DMS 273 treated with DMSO at 0.1 percent for 48 hours (cell line): ENCODE results near the gene ARMC9.
A peak's percentile ranks its signal among the peaks of the same experiment; 100 is the strongest.
"Not testable (repeated sequence)": the region's sequence is repeated elsewhere in the genome, so short reads cannot be mapped to it uniquely, and the experiment has no call there.

Experiments used
- DNase-seq: peaks from one replicate; lab custom pipeline; 2025; lab: John Stamatoyannopoulos, UW

ARMC9 gene

GRCh38 chr2:231287696-231288095 lies 89.3 kb downstream of the ARMC9 start:
- DNase-seq, result no peak

GRCh38 chr2:231288590-231288989 lies 90.2 kb downstream of the ARMC9 start:
- no peak for DNase-seq

DNA sequence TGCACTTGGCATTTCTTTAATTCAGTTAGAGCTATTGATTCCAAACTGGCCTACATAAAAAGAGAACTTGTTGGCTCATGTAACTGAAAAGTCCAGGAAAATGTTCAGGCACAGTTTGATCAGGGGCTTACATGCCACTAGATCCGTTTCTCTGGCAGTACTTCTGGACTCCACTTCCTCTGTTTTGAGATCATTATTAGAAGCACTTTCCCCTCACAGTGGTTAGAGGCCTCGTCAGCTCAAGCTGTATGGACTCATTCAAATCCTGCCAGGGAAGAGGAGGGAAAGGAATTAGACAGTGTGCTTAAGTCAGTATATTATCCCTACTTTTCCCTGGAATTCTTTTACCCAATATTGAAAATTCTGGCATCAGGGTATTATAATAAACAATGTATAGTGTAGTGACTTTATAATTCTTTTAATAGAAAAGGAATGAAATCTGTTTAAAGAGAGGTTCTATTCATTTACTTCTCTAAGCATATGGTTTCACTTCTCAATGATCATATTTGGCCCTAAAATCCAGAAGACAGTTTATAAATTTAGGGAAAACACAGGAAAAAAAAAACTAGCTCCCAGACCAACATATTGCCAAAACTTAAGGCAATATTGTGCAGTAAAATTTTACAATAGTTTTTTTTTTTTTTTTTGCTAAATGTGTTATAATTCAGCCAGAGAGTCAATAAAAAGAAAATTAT lies 92.0 kb downstream of the ARMC9 start:
- no peak for DNase-seq

DNA sequence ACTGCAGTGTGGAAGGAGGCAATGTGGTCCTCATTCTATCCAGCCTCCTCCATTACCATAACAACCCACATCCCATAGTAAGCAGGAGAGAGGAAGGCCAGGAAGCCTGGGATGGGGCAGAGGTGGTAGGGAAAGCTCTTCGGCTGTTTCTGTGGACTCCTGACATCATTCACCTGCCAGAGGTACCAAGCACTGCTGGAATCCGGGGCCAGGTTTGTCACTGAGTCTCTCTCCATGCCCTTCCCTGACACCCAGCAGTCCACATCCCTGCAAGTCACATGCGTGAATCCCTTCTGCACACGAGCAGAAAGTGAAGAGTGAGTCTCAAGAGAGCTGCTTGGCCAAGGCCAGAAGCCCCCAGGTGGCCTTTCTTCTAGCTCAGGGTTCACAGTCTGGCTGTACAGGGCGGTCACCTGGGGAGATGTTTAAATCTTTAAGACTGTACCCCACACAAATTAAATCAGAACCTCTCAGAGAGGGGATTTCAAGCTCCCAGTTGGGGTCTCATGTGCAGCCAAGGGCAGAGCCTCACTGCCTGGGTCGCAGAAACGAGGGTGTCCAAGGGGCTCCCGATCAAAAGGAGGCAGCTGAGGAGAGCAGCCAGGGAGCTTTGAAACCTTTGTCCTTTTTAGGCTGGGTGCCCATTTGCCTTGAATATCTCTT lies 94.2 kb downstream of the ARMC9 start:
- no peak for DNase-seq

GRCh38 chr2:231293163-231293562 lies 94.7 kb downstream of the ARMC9 start:
- DNase-seq, result no peak

DNA sequence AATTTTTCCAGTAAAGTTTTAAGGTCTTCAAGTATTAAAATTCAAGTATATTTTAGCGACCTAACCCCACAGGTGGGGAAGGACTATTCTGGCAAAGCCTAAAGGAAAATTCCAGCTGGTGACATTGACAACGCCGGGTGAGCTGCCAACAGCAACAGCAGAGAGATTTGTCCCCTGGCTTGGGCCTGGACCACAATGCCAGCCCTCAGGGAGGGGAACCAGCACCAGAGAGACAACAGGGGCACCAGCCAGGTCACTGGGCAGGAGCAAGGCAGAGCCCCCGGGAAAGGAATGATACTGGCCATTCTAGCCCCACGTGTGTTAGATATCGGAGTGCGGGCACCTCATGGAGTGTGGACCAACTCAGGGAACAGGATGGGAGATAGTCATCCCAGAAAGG lies 95.7 kb downstream of the ARMC9 start:
- no peak for DNase-seq

DNA sequence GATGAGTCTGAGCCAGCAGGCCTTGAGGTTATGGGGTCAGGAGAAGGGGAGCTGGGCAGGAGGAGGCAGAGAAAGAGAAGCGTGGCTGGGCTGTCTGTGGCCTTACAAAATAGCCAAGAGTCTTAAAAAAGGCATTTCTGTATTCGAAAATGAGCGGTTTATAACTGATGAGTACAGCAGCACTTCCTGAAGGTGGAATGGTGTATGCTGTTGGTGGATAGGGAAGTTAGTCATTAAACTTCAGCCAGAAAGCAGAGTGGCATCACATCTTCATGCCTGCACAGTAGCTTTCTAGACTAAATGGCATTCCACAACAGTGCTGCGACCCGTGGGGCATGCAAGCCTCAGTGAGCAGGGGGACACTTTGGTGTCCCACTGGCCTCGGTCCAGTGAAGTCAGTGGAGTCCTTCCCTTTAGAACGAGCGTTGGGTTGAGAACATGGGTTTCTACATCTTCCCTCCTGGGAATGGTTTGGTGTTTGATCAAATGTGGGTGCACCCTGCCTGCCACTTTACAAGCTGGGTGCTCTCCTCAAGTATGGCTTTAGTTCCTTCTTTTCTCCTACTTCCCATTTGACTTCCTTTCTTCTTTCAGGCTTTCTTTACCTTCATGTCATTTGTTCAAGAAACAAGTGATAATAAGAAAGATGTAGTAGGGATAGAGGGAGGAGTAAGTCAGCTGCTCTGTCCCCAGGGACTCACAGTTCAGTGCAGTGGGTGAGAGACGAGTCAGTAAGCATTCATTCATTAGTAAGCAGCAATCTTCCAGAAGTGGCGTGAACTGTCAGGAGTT lies 96.3 kb downstream of the ARMC9 start:
- DNase-seq, result no peak

DNA sequence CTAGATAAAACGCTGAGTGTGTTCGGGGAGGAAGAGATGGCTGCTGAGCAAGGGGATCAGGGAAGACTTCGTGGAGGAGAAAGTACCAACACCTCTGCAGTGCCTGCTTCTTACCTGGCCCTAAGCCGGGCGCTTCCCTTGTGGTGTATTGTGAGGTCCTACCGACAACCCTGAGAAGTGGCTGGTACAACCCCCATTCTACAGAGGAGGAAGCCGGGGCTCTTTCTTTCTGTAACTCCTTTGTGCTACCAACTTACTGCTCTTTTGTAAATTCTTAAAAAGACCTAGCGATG lies 96.9 kb downstream of the ARMC9 start:
- no peak for DNase-seq

GRCh38 chr2:231296401-231296974 lies 98.1 kb downstream of the ARMC9 start:
- no peak for DNase-seq

GRCh38 chr2:231297108-231297908 lies 98.9 kb downstream of the ARMC9 start:
- peak; percentile 1 for DNase-seq

- no peak for DNase-seq
Measured at GRCh38 chr2:231298091-231298490, 99.7 kb downstream of the ARMC9 start.

DNA sequence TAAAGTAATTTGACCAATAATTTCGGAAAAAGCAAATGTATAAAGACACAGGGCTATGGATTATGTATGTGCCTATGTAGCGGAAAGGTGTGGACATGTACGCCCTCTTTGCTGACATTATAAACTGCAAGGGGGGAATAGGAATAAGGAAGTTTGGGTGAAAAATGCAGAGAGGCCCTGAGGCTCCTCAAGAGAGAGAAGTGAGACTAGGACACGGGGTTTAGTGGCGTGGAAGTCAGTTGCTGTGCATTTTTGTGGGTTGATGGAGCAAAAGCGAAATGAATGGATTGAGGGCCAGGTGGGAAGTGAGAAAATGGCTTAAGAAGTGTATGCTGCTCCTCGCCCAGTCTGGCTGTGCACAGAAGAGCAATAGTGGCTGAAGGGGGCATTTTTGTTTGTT lies 100.8 kb downstream of the ARMC9 start:
- no peak for DNase-seq

DNA sequence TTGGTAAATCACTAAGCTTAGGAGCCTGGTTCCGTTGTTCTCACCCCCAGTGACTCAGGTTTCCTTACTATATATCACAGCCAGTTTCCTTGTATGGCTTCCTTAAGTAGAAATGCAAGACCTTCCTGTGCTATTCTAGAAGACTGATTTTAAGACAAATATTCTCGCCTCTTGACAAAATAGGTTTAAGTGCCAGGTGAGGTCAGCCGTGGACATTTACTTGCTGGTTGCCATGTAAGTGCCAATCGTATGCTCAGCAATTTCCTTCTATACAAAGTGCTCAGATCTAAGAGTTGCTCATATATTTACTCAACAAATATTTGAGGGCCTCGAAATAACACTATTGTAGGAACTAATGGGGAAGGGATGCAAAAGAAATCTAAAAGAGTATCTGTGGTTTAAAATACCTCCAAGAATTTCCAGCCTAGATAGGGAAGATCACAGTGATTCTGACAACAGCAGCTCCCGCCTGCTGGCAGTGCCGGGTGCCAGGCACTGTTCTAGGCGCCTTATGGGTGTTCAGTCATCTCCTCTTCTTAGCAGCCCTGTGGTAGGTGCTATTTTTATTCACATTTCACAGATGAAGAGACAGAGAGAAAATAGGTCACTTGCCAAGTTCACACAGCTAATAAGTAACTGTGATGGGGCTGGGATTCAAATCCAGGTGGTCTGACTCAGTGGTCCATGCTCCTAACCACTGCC lies 101.7 kb downstream of the ARMC9 start:
- DNase-seq, result no peak

DNA sequence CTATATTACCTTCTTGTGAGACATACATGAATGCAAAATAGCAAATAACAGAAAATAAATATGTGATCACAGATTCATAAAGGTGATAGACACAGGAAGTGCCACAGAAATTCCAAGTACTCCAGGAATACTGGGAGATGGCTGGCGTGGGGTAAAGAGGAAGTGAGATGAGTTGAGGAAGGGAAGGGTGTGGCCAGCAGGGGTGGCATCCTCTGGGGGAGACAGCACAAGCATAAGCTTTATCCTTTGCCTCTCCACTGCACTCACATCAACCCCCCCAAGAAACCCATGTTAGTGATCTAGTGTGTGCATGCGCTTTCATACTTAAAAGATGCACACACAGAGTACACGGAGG lies 102.3 kb downstream of the ARMC9 start:
- DNase-seq, result no peak

DNA sequence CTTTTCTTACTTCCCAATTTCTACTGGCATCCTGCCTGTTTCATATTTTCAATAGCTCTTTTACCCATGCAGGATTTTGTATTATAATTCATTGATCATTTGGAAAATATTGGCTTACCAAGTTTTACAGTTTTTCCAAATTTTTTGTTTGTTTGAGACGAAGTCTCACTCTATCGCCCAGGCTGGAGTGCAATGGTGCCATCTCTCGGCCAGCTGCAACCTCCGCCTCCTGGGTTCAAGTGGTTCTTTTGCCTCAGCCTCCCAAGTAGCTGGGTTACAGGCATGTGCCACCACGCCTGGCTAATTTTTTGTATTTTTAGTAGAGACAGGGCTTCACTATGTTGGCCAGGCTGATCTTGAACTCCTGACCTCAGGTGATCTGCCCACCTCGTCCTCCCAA lies 105.8 kb downstream of the ARMC9 start:
- DNase-seq, result not testable (repeated sequence)

- DNase-seq, result no peak
Measured at GRCh38 chr2:231305221-231305620, 106.8 kb downstream of the ARMC9 start.

DNA sequence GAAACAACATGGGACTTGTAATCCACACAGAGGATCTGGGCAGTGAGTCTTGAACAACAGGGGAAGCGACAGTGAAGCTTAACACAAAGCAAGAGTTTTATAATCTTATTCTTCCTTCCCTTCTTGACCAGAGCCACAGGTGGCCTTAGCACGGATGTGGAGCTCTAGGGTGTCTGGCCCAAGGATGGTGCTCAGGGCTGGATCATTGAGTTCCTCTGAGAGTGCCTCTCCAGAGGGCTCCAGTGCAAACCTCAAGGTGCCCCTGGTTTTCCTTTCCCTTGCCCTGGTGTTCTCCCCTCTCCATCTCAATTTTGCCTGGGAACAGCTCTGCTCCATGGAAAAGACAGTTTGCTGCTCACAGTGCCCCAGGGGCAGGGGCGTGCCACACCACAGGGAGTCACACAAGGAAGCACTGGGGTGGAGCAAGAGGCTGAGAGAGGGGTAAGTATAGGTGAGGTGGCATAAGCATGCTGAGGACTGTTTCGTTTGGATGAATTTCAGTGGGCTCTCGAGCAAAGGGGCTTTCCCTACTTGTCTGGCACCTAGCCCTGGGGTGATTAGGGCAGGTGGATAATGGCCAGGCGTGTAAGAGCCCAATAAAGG lies 108.5 kb downstream of the ARMC9 start:
- DNase-seq, result no peak

- no peak for DNase-seq
Measured at GRCh38 chr2:231308219-231308618, 109.8 kb downstream of the ARMC9 start.

DNA sequence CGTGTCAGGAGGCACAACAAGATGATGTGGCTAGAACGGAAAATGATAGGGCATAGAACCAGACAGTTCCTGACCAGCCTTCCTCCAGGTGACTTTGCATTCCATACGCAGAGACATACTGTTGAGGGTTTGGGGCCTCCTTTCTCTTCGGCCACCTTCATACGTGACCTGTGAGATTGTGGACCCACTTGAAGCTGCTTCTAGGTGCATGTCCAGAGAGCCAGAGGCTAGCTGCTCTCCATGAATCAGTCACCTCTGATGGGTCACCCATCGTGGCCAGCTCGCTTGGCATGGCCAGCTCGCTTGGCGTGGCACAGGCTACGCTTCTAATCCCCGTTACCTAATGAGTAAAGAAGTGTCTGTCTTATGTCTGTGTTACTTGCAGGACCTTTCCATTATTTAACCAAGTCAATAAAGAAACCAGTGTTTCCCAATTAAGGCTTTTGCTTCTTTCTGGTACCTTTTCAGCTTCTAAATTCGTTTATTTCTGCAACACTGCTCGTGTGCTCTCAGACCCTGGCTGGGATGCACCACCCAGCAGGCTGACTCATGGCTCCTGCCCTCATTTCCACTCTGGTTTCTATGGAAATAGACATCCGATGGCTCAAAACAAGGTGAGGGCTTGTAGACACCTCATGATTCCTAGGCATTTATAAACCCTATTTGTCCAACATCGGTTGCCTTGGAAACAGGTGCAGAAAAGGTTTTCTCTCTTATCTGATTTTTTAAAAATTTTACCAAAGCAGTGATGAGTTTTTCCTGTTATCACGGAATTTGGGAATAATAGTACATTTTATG lies 110.4 kb downstream of the ARMC9 start:
- no peak for DNase-seq

DNA sequence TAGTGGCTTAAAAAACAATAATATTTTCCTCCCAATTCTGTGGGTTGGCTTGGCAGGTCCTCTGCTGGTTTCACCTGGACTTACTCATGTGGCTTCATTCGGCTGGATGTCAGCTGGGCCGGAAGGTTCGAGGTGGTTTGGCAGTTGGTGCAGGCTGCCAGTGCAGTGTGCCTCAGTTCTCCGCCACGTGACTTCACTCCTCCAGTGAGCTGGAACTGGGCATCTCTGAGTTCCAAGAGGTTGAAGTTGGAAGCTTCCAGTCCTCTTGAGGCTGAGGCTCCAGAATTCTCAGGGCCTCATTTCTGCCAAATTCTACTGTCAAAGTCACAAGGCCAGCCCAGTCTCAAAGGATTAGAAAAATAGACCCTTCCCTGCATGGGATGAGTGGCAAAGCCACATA lies 113.6 kb downstream of the ARMC9 start:
- no peak for DNase-seq
